ENCODE results near the gene GNG7. TPM values are rescaled to one million over a fixed set of nuclear protein-coding genes. Genes with fewer than 3 reads are reported as not detected.
"Not testable (repeated sequence)": the region's sequence is repeated elsewhere in the genome, so short reads cannot be mapped to it uniquely, and the experiment has no call there.

The GNG7 gene
- total RNA-seq, 1 experiment from 2014 or later = 0.87 TPM

- H3K4me1 Mint-ChIP-seq (ENCODE audit: low read depth, unreplicated experiment) = no peaks in the 10 kb centered on the region
- CTCF ChIA-PET = no interaction called here
- no TSS peak for BruUV-seq (replicated peaks)
These were observed 13.2 kb upstream of the GNG7 start for GRCh38 chr19:2715470-2716274.

GRCh38 chr19:2714531-2715269 lies 12.2 kb upstream of the GNG7 start:
- H3K9me3 Mint-ChIP-seq (ENCODE audit: low read depth, unreplicated experiment) = peaks cover 5% of the 10 kb centered on the region
- no peaks in the 10 kb centered on the region for H3K36me3 Mint-ChIP-seq (ENCODE audit: insufficient read depth, unreplicated experiment)

More at GRCh38 chr19:2715470-2716274, 13.2 kb upstream of the GNG7 start:
- Mint-ChIP-seq H3K4me3 (ENCODE audit: low read depth, unreplicated experiment) (no peak overlapping the region), H3K9me3 (ENCODE audit: low read depth, unreplicated experiment) (peaks cover 5% of the 10 kb centered on the region), H3K36me3 (ENCODE audit: insufficient read depth, unreplicated experiment) (no peaks in the 10 kb centered on the region), H3K27ac (ENCODE audit: unreplicated experiment) (no peak overlapping the region), H3K27me3 (ENCODE audit: unreplicated experiment) (peaks cover 53% of the 10 kb centered on the region)
- no peak for DNase-seq
- TF ChIP-seq CTCF (IDR thresholded peaks at IDR 0.05; ENCODE audit: unreplicated experiment) = no peak
- intact Hi-C loops (cut with micrococcal nuclease; ENCODE audit: unreplicated experiment) = no loop called here

DNA sequence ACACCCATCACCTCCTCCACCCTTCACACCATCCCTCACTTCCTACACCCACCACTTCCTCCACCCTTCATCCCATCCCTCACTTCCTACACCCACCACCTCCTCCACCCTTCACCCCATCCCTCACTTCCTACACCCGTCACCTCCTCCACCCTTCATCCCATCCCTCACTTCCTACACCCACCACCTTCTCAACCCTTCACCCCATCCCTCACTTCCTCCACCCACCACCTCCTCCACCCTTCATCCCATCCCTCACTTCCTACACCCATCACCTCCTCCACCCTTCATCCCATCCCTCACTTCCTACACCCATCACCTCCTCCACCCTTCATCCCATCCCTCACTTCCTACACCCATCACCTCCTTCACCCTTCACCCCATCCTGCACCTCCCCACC lies 11.6 kb upstream of the GNG7 start:
- H3K4me1 Mint-ChIP-seq (ENCODE audit: low read depth, unreplicated experiment); H3K36me3 Mint-ChIP-seq (ENCODE audit: insufficient read depth, unreplicated experiment); CTCF ChIA-PET; DNase-seq; H3K9me3 Mint-ChIP-seq (ENCODE audit: low read depth, unreplicated experiment); H3K4me3 Mint-ChIP-seq (ENCODE audit: low read depth, unreplicated experiment); BruUV-seq (replicated peaks); intact Hi-C loops (cut with micrococcal nuclease; ENCODE audit: unreplicated experiment); H3K27ac Mint-ChIP-seq (ENCODE audit: unreplicated experiment): not testable (repeated sequence)
- peaks cover 40% of the 10 kb centered on the region for H3K27me3 Mint-ChIP-seq (ENCODE audit: unreplicated experiment)

More at GRCh38 chr19:2714531-2715269, 12.2 kb upstream of the GNG7 start:
- no TSS peak for BruUV-seq (replicated peaks)
- TF ChIP-seq CTCF (IDR thresholded peaks at IDR 0.05; ENCODE audit: unreplicated experiment) = no peak
- no peaks in the 10 kb centered on the region for H3K4me1 Mint-ChIP-seq (ENCODE audit: low read depth, unreplicated experiment)
- intact Hi-C loops (cut with micrococcal nuclease; ENCODE audit: unreplicated experiment) = no loop called here
- H3K27me3 Mint-ChIP-seq (ENCODE audit: unreplicated experiment) = peaks cover 46% of the 10 kb centered on the region
- DNase-seq = no peak
- H3K27ac Mint-ChIP-seq (ENCODE audit: unreplicated experiment) = no peak overlapping the region
- CTCF ChIA-PET = no interaction called here
- no peak overlapping the region for H3K4me3 Mint-ChIP-seq (ENCODE audit: low read depth, unreplicated experiment)

DNA sequence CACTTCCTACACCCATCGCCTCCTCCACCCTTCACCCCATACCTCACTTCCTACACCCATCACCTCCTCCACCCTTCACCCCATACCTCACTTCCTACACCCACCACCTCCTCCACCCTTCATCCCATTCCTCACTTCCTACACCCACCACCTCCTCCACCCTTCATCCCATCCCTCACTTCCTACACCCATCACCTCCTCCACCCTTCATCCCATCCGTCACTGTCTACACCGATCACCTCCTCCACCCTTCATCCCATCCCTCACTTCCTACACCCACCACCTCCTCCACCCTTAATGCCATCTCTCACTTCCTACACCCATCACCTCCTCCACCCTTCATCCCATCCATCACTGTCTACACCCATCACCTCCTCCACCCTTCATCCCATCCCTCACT lies 10.7 kb upstream of the GNG7 start:
- H3K36me3 Mint-ChIP-seq (ENCODE audit: insufficient read depth, unreplicated experiment); H3K4me1 Mint-ChIP-seq (ENCODE audit: low read depth, unreplicated experiment); H3K4me3 Mint-ChIP-seq (ENCODE audit: low read depth, unreplicated experiment); CTCF ChIA-PET; DNase-seq; BruUV-seq (replicated peaks); H3K9me3 Mint-ChIP-seq (ENCODE audit: low read depth, unreplicated experiment); intact Hi-C loops (cut with micrococcal nuclease; ENCODE audit: unreplicated experiment); H3K27ac Mint-ChIP-seq (ENCODE audit: unreplicated experiment): not testable (repeated sequence)
- peaks cover 39% of the 10 kb centered on the region for H3K27me3 Mint-ChIP-seq (ENCODE audit: unreplicated experiment)

- intact Hi-C loops (cut with micrococcal nuclease; ENCODE audit: unreplicated experiment) = no loop called here
- no peak overlapping the region for H3K27ac Mint-ChIP-seq (ENCODE audit: unreplicated experiment)
- H3K4me3 Mint-ChIP-seq (ENCODE audit: low read depth, unreplicated experiment) = no peak overlapping the region
- peaks cover 39% of the 10 kb centered on the region for H3K27me3 Mint-ChIP-seq (ENCODE audit: unreplicated experiment)
- no peak for TF ChIP-seq CTCF (IDR thresholded peaks at IDR 0.05; ENCODE audit: unreplicated experiment)
- no peaks in the 10 kb centered on the region for H3K4me1 Mint-ChIP-seq (ENCODE audit: low read depth, unreplicated experiment)
- H3K36me3 Mint-ChIP-seq (ENCODE audit: insufficient read depth, unreplicated experiment) = no peaks in the 10 kb centered on the region
- H3K9me3 Mint-ChIP-seq (ENCODE audit: low read depth, unreplicated experiment) = peaks cover 5% of the 10 kb centered on the region
- no peak for DNase-seq
- no TSS peak for BruUV-seq (replicated peaks)
- CTCF ChIA-PET = no interaction called here
These were observed 9.3 kb upstream of the GNG7 start for GRCh38 chr19:2711875-2712205.

Measured in Calu3 (cell line).